GM19351 (cell line): Measurements from ENCODE around the gene GMPPB.
"Not testable (repeated sequence)": the region's sequence is repeated elsewhere in the genome, so short reads cannot be mapped to it uniquely, and the experiment has no call there.

ENCODE experiments used
- ATAC-seq: cut with Tn5 transposase; IDR thresholded peaks from one replicate; pipeline ENCODE4 v1.9.1; 2021; ENCODE audit warnings: mild to moderate bottlenecking, moderate library complexity; ENCODE audit not compliant: unreplicated experiment

GMPPB gene

GRCh38 chr3:49723628-49724551 is at the start of gene GMPPB:
GMPPB (minus strand) TSS chr3:49723951; CDS start chr3:49723726, 225 bp downstream.
- peak; percentile 74 for ATAC-seq

DNA sequence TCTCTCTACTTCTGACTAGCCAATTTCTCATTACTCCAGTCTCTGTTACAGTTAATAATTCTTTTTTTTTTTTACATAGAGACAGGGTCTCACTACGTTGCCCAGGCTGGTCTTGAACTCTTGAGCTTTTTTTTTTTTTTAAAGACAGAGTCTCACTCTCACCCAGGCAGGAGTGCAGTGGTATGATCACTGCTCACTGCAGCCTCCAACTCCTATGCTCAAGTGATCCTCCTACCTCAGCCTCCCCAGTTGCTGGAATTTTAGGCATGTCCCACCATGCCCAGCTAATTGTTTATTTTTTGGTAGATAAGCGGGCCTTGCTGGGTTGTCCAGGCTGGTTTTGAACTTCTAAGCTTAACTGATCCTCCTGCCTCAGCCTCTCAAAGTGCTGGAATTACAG is 49.0 kb upstream of the GMPPB start:
- no peak for ATAC-seq

DNA sequence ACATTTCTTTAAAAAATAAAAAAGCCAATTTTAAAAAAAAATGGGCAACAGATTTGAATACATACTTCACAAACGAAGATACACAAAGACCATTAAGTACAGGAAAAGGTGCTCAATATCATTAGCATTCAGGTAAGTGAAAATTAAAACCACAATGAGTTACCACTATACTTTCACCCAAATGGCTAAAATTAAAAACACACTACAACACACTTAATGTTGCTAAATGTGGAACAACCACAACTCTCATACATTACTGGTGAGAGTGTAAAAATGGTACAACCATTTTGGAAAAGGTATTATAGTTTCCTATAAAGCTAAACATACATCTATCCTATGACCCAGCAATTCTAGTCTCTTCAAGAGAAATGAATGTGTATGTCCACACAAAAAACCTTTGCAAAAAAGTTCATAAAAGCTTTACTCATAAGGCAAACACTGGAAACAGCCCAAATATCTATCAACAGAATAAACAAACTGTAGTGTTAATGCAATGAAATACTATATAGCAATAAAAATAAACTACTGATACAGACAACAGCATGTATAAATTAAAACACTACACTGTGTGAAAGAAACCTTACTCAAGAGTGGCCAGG is 47.7 kb upstream of the GMPPB start:
- ATAC-seq, result no peak

DNA sequence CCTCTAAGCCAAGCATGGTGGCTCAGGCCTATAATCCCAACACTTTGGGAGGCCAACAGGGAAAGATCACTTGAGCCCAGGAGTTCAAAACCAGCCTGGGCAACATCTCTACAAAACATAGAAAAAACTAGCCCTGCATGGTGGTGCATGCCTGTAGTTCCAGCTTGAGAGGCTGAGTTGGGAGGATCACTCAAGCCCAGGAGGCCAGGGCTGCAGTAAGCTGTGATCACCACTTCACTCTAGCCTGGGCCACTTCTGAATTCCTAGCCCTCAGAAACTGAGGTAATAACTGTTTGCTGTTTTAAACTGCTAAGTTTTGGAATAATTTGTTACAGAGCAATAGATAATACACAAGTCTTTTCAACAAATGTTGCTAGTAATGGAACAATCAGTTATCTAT is 46.2 kb upstream of the GMPPB start:
- no peak for ATAC-seq

DNA sequence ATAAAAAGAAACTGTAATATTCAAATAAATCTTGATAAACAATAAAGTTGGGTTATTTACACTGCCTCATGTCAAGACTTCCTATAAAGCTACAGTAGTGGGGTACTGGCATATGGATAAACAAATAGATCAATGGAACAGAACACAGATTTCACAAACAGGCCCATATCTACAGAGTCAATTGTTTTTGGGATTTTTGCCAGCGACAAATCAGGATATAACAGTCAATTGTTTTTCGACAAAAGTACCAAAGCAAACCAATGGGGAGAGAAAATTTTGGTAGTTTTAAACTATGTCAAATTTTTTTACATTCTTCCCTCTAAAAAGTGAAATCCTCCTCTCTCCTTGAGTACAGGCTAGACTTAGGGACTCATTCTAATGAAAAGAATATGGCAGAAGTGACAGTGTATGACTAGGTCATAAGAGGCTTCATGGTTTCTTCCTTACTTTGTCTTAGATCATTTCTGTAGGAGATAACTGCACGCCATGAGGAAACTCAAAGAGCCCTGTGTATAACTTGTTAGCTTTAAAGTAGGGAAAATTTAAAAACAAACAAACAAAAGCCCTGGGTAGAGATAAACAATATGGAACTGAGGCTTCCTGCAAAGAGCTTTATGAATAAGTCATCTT is 45.6 kb upstream of the GMPPB start:
- ATAC-seq, result no peak

- no peak for ATAC-seq
These were observed 40.2 kb upstream of the GMPPB start for GRCh38 chr3:49763981-49764380.

DNA sequence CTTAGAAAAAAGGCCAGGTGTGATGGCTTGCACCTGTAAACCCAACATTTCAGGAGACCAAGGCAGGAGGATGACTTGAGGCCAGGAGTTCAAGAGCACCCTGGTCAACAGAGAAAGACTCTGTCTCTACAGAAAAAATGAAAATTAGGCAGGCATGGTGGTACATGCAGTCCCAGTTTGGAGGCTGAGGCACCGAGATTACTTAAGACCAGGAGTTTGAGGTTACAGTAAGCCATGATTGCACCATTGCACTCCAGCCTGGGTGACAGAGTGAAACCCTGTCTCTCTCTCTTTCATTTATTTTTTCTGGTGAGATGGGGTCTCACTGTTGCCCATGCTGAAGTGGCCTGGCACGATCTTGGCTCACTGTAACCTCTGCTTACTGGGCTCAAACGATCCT is 37.9 kb upstream of the GMPPB start:
- no peak for ATAC-seq

DNA sequence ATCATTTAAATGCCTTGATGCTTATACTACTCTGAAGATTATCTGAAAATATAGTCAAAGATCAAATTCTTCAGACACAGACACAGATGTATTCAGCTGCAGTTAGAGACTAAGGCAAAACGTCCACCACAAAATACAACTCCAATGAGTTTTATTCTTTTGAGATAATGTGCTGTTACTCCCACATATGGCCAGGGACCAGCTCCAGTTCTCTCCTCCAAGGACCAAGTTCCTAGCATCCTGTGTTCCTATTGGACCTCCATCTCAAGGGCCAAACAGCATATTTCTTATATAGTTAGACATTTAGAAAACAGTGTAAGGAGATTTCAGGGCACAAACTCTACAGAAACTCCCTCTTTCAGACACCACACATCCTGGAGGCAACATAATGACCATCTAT is 35.5 kb upstream of the GMPPB start:
- ATAC-seq, result no peak

DNA sequence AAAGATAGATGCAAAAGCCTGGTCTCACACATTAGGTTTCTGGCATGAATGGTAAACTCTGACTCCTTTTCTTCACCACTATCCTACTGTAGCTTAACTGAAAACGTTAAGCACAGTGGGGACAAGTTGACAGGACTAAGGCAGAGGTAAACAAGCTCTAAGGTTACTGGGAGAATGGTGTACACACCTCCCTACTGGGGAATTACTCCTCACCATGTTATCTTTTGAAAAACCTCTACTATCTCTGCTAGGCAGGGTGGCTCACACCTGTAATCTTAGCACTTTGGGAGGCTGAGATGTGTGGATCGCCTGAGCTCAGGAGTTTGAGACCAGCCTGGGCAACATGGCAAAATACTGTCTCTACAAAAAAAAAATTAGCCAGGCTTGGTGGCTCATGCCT is 33.4 kb upstream of the GMPPB start:
- no peak for ATAC-seq

GRCh38 chr3:49756036-49756435 is 32.3 kb upstream of the GMPPB start:
- ATAC-seq, result no peak

DNA sequence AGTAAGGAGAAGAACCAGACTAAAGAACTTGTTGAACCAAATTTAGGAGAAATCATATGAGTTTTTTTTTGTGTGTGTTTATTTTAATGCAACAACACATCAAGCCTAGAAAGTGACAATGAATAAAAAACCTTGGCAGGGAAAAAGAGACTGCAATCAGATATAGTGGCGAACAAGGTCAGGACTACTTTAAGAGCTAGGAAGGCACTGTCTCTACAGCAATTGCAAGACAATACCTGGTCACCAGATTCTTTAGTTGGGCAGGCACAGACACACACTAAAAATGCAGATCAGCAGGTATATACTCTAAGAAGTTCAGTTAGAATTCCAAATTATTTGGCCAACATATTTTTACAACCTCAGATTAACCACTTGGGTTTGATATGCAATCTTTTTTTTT is 30.8 kb upstream of the GMPPB start:
- ATAC-seq, result no peak

GRCh38 chr3:49751501-49751900 is 27.8 kb upstream of the GMPPB start:
- no peak for ATAC-seq

- ATAC-seq, result no peak
These were observed 26.3 kb upstream of the GMPPB start for GRCh38 chr3:49750056-49750455.

GRCh38 chr3:49748874-49749273 is 25.1 kb upstream of the GMPPB start:
- not testable (repeated sequence) for ATAC-seq

GRCh38 chr3:49747792-49748480 is 24.2 kb upstream of the GMPPB start:
- no peak for ATAC-seq

DNA sequence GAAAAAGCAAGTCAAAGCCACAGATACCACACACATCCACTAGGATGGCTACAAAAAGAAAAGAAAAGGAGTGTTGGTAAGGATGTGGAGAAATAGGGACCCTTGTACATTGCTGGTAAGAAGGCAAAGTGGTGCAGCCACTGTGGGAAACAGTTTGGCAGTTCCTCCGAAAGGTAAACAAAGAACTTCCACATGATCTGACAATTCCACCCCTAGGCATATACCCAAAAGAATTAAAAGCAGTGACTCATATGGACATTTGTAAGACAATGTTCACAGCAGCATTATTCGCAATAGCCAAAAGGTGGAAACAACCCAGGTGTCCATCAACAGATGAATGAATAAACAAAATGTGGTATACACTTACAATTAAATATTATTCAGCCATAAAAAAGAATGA is 22.2 kb upstream of the GMPPB start:
- ATAC-seq, result no peak

DNA sequence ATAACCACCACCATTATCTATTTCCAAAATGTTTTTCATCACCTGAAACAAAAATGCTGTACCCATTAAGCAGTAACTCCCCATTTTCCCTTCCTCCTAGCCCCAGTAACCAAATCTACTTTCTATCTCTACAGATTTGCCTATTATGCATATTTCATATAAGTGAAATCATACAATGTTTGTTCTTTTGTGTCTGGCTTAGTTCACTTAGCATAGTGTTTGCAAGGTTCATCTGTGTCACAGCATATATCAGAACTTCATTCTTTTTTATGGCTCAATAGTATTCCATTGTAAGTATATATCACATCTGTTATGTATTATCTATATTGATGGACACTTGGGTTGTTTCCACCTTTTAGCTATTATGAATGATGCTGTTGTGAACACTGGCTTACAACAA is 16.7 kb upstream of the GMPPB start:
- ATAC-seq, result no peak

DNA sequence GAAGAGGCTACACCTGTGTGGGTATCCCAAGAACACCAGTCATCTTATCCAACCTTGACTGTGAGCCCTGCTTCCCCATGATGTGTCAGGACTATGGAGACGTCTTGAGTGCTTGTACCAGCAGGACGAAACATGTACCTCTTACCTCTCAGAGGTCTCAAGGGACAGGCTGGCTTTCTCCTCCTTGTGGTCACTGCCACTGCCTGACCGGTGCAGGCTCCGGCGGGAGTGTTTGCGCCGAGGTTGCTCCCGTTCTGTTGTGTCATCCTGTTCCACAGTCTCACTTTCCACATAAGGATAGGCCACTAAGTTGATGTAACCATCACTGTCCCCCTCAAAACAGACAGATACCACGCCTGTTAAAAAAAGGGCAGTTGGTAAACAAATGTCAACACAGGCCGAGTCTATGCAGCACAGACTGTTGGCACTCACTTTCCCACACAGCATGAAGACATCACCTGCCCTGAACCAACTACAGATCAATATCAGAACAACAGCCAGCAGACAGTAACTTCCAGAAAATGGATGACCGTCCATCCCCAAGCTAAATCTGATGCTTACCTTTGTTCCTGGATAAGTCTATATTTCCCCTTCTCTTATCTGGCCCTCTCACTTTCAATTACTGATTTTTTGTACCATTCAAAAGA is 14.4 kb upstream of the GMPPB start:
- no peak for ATAC-seq

GRCh38 chr3:49734752-49735151 is 11.0 kb upstream of the GMPPB start:
- no peak for ATAC-seq

- ATAC-seq, result no peak
These were observed 9.8 kb upstream of the GMPPB start for GRCh38 chr3:49733551-49733950.

DNA sequence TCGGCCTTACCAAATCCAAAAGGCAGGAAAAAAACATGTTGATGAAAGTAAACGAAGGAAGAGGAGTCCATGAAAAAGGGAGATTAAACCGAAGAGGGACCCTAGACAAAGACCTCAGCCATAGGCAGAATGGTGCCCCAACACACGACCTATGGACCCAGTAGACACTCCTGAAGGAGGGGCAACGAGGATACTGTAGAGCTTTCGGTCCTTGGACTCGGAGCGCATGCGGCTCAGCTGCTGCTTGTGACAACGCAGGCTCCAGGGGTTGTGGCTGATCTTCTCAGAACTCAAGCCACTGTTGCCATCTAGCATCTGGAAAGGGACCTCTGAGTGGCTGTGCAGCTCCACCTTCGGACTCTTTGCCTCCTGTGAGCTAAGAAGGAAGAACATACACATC is 8.8 kb upstream of the GMPPB start:
- no peak for ATAC-seq
